ENCODE results near the gene F9. TPM values are rescaled to one million over a fixed set of nuclear protein-coding genes. Genes with fewer than 3 reads are reported as not detected.
A peak's percentile ranks its signal among the peaks of the same experiment; 100 is the strongest.

The F9 gene
- total RNA-seq, 8 experiments from 2014 or later: 0.19 TPM; not detected in 7

GRCh38 chrX:139554376-139554775, 23.8 kb downstream of the F9 start:
- no peak overlapping the region for H3K27ac ChIP-seq
- no peaks in the 10 kb centered on the region for H3K4me1 ChIP-seq (replicated peaks in 1 of 2)
- ATAC-seq (replicated peaks in 6 of 8): no peak
- in situ Hi-C loops (cut with MboI; ENCODE audit: low pct_unique_long_range_greater_than_20kb in 2 of 9, low sequenced_read_pairs in 9 of 9, unreplicated experiment in 9 of 9): loop anchor here in 4 of 9 experiments (25.0 kb wide), 1 partner anchor 792 kb away; no protein-coding TSS in a partner anchor
- H3K4me3 ChIP-seq: no peak overlapping the region

- 0 to 100% (median 68%) methylated on average over 1 to 12 of the region's 26 CpGs; no CpG with 5 or more reads in 6 of the 10 experiments for WGBS, 10 experiments
- no peak for ATAC-seq (replicated peaks in 6 of 8)
- in situ Hi-C loops (cut with MboI; ENCODE audit: low pct_unique_long_range_greater_than_20kb in 2 of 9, low sequenced_read_pairs in 9 of 9, unreplicated experiment in 9 of 9): loop anchor here in 4 of 9 experiments (25.0 kb wide), 1 partner anchor 793 kb away; no protein-coding TSS in a partner anchor
Observed at GRCh38 chrX:139554991-139555675, 24.6 kb downstream of the F9 start.

GRCh38 chrX:139559383-139560042, 29.0 kb downstream of the F9 start:
- no peak overlapping the region for H3K4me3 ChIP-seq
- H3K27ac ChIP-seq: no peak overlapping the region
- ATAC-seq (replicated peaks in 6 of 8): peak in 7 of 8 experiments; percentile 46 to 79 (median 55)
- in situ Hi-C loops (cut with MboI; ENCODE audit: low pct_unique_long_range_greater_than_20kb in 2 of 9, low sequenced_read_pairs in 9 of 9, unreplicated experiment in 9 of 9): loop anchor here in 4 of 9 experiments (25.0 kb wide), 1 partner anchor 797 kb away; no protein-coding TSS in a partner anchor
- 0 to 35% (median 14%) methylated on average over 3 to 6 of the region's 9 CpGs; no CpG with 5 or more reads in 7 of the 10 experiments for WGBS, 10 experiments
- no peaks in the 10 kb centered on the region for H3K4me1 ChIP-seq (replicated peaks in 1 of 2)

More at GRCh38 chrX:139554991-139555675, 24.6 kb downstream of the F9 start:
- Histone ChIP-seq H3K4me3 (no peak overlapping the region), H3K4me1 (replicated peaks in 1 of 2) (no peaks in the 10 kb centered on the region), H3K27ac (no peak overlapping the region)

GRCh38 chrX:139560221-139560620, 29.7 kb downstream of the F9 start:
- H3K4me1 ChIP-seq (replicated peaks in 1 of 2): no peaks in the 10 kb centered on the region
- H3K4me3 ChIP-seq: no peak overlapping the region
- no peak overlapping the region for H3K27ac ChIP-seq
- in situ Hi-C loops (cut with MboI; ENCODE audit: low pct_unique_long_range_greater_than_20kb in 2 of 9, low sequenced_read_pairs in 9 of 9, unreplicated experiment in 9 of 9): loop anchor here in 4 of 9 experiments (25.0 kb wide), 1 partner anchor 798 kb away; no protein-coding TSS in a partner anchor
- no peak for ATAC-seq (replicated peaks in 6 of 8)

GRCh38 chrX:139563251-139563650, 32.7 kb downstream of the F9 start:
- ATAC-seq (replicated peaks in 6 of 8): no peak
- WGBS, 10 experiments: 10 to 100% (median 62%) methylated on average over 1 to 5 of the region's 5 CpGs; no CpG with 5 or more reads in 5 of the 10 experiments
- Histone ChIP-seq H3K4me3 (no peak overlapping the region), H3K27ac (no peak overlapping the region), H3K4me1 (replicated peaks in 1 of 2) (no peaks in the 10 kb centered on the region)
- in situ Hi-C loops (cut with MboI; ENCODE audit: low pct_unique_long_range_greater_than_20kb in 2 of 9, low sequenced_read_pairs in 9 of 9, unreplicated experiment in 9 of 9): loop anchor here in 4 of 9 experiments (25.0 kb wide), 1 partner anchor 801 kb away; no protein-coding TSS in a partner anchor

- 20 to 43% methylated on average over 1 of the region's 1 CpG; no CpG with 5 or more reads in 8 of the 10 experiments for WGBS, 10 experiments
- in situ Hi-C loops (cut with MboI; ENCODE audit: low pct_unique_long_range_greater_than_20kb in 2 of 9, low sequenced_read_pairs in 9 of 9, unreplicated experiment in 9 of 9): loop anchor here in 4 of 9 experiments (25.0 kb wide), 1 partner anchor 805 kb away; no protein-coding TSS in a partner anchor
- Histone ChIP-seq H3K4me1 (replicated peaks in 1 of 2) (no peaks in the 10 kb centered on the region), H3K4me3 (no peak overlapping the region), H3K27ac (no peak overlapping the region)
- no peak for ATAC-seq (replicated peaks in 6 of 8)
Observed at GRCh38 chrX:139566981-139567380, 36.4 kb downstream of the F9 start.

- H3K27ac ChIP-seq: no peak overlapping the region
- H3K4me3 ChIP-seq: no peak overlapping the region
- WGBS, 10 experiments: 0 to 79% (median 54%) methylated on average over 1 to 4 of the region's 4 CpGs; no CpG with 5 or more reads in 7 of the 10 experiments
- no peaks in the 10 kb centered on the region for H3K4me1 ChIP-seq (replicated peaks in 1 of 2)
- ATAC-seq (replicated peaks in 6 of 8): no peak
- in situ Hi-C loops (cut with MboI; ENCODE audit: low pct_unique_long_range_greater_than_20kb in 2 of 9, low sequenced_read_pairs in 9 of 9, unreplicated experiment in 9 of 9): no loop called here
Observed at GRCh38 chrX:139581068-139581467, 50.5 kb downstream of the F9 start.

GRCh38 chrX:139585613-139586012, 55.1 kb downstream of the F9 start:
- Histone ChIP-seq H3K27ac (no peak overlapping the region), H3K4me3 (no peak overlapping the region), H3K4me1 (replicated peaks in 1 of 2) (no peaks in the 10 kb centered on the region)
- WGBS, 10 experiments: 0 to 80% (median 20%) methylated on average over 1 to 5 of the region's 5 CpGs; no CpG with 5 or more reads in 3 of the 10 experiments
- ATAC-seq (replicated peaks in 6 of 8): peak in 1 of 8 experiments; percentile 94
- in situ Hi-C loops (cut with MboI; ENCODE audit: low pct_unique_long_range_greater_than_20kb in 2 of 9, low sequenced_read_pairs in 9 of 9, unreplicated experiment in 9 of 9): no loop called here

- H3K4me3 ChIP-seq: no peak overlapping the region
- in situ Hi-C loops (cut with MboI; ENCODE audit: low pct_unique_long_range_greater_than_20kb in 2 of 9, low sequenced_read_pairs in 9 of 9, unreplicated experiment in 9 of 9): no loop called here
- no peaks in the 10 kb centered on the region for H3K4me1 ChIP-seq (replicated peaks in 1 of 2)
- no peak for ATAC-seq (replicated peaks in 6 of 8)
- 17 to 80% (median 45%) methylated on average over 1 to 3 of the region's 4 CpGs; no CpG with 5 or more reads in 6 of the 10 experiments for WGBS, 10 experiments
- H3K27ac ChIP-seq: no peak overlapping the region
Observed at GRCh38 chrX:139596068-139596467, 65.5 kb downstream of the F9 start.

- no peak overlapping the region for H3K27ac ChIP-seq
- H3K4me1 ChIP-seq (replicated peaks in 1 of 2): no peaks in the 10 kb centered on the region
- WGBS, 10 experiments: 0 to 18% methylated on average over 1 of the region's 1 CpG; no CpG with 5 or more reads in 8 of the 10 experiments
- H3K4me3 ChIP-seq: no peak overlapping the region
- in situ Hi-C loops (cut with MboI; ENCODE audit: low pct_unique_long_range_greater_than_20kb in 2 of 9, low sequenced_read_pairs in 9 of 9, unreplicated experiment in 9 of 9): no loop called here
- no peak for ATAC-seq (replicated peaks in 6 of 8)
Observed at GRCh38 chrX:139600105-139600504, 69.6 kb downstream of the F9 start.

Other genes starting within 250 kb of the F9 start
- gene MCF2, start 177.4 kb downstream of the F9 start, total RNA-seq: 1 to 10 TPM in 4 of 8 experiments, under 1 TPM in 2, not detected in 2; 0.09 to 4.3 (median 2.6) TPM

All from motor neuron (in vitro differentiated cells).